Stimulated activated CD8-positive, alpha-beta memory T cell treated with anti-CD3 and anti-CD28 coated beads, Interleukin-12 subunit alpha, Interleukin-12 subunit beta, amount 100 ng/mL, for 24 hours (primary cell): ENCODE data around the gene ZBTB20.

Source experiments
- DNase-seq: peaks from one replicate; pipeline ENCODE4 v3.0.0-alpha.2; 2020; ENCODE audit errors: extremely low read depth

Gene ZBTB20

DNA sequence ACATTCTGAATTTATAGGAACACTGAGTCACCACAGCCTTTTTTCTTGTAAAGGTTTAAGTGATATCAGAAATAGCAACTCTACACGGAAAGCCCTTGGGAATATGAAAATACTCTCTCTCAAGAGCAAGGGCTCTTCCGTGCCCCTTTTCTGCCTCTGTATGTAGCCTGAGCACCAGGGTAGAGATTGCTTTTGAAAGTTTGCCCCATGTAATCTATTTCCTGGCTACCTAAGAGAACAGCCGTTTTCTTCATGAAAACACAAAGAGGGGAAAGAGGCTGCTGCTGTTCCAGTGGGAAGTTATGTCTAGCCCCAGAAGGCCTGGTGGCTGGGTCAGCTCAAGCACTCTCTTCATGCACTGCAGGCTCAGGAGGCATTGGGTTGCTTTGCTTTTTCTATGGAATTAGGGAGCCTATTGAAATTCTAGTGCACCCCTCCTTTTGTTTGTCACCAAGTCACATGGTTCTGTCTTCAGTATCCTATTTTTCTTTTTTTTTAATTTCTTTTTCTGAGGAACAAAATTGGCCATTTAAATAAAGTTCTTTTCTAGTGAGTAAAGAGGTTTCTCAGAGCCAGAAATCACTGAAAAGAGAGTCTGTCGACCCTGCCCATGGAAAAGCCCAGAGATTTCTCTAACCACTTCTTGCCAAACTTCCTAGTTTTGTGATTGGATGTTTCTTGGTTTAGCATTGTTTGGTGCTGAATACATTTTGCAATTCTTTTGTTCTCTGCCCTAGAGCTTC is 813.7 kb downstream of the ZBTB20 start:
- DNase-seq: no peak

DNA sequence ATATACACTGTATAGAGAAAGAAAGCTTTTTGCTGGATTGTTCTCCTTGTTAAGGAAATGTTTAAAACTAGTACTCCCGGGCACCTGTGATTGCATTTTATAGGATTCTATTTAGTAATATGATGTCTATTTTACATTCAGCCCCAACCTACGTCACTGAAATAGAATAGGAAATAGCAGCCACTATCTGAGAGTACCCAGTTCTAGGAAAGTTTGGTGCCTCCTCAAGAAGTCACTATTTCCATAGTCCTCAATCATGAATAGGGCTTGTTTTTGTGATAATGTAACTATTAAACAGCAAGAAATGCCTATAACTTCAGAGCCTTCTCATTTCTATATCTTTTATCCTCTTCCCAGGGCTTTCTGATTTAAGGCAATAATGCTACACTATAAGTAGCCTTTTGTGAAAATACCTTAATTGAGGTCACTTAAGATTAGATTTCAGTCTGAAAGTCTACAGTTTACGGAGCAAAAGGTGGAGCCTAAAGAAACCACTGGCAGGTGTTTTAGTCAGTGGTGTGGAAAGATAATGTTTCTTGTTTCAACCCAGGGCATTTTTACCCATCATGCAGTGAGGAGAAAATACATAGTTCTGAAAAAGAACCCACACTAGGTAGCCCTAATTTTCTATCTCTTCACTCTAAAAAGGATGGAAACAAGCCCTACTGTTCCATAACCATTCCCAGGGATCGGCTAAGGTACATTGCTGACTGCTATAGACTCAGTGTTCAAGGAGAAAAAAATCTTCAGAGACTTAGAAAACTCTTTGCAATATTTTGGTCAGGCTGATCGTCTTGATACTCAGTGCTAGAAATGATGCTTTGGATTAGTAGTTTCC is 814.5 kb downstream of the ZBTB20 start:
- no peak for DNase-seq

- no peak for DNase-seq
Observed at GRCh38 chr3:114331710-114332109, 815.4 kb downstream of the ZBTB20 start.

DNA sequence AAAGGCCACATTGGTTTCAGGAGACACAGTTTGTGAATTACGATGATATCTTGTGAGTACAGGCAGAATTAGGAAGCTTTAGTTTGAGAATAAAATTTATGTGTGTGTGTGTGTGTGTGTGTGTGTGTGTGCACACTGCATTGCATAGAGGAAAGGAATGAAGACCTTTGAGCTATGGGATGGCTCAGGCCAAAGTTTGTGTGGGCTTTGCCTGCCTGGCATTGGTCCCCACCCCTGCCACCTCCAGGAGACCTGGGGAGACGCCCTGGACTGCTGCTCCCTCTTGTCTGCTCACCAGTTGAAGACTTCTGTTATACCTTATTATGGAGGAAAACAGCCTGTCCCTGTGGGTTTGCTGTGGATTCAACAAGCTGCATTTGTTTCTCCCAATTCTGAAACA is 816.1 kb downstream of the ZBTB20 start:
- DNase-seq: no peak

DNA sequence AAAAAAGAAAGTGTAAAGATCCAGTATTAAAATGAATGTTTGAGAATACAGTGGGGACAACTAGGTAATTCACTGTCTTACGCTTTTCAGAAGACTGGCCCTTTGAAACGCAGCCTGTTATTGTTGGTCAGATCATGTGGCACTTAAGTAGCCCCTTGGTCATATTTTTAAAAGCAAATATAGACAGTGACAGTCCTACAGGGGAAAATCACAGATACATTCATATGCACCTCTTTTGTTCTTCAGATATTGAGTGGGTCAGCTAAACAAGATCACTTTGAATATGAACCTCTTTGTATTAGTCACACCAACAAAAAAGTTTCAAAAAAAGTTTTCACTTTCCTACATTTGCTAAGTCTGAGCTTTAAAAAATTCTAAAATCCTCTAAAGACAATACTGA is 817.3 kb downstream of the ZBTB20 start:
- no peak for DNase-seq

DNA sequence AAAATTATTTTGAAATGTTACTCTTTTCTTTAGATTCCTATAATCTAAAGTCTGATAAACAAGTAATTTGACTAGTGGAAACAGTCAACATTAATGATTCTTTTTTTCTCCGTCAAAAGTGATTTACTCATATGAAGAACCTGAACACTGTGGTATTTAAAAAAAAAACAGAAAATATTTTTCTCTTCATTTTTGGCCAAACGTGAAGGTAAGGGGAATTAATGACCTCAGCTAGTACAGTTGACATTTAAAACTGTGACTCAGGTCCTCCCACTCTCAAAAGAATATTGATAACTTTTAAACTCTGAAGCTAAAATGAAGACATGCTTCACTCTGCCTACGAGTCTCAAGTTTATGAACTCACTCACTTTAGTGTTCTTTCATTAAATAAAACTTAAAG is 818.7 kb downstream of the ZBTB20 start:
- DNase-seq: no peak

DNA sequence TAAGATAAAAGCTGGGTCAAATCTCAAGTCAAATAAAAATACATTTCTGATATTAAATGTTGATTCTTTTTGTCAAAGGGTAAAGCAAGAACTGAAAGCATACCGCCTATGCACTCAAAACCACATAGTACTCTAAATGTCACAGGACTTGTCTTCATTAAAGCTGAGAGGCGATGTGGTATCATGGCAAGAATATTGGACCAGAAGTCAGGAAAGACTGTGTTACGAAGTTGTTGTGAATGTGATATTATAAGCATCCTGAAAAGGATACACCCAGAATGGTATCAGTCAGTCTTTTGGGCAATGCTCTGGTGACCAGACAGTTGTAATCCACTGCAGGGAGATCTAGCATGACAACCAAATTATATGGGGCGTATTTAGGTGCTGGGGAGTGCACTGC is 819.4 kb downstream of the ZBTB20 start:
- DNase-seq: no peak

- DNase-seq: no peak
Observed at GRCh38 chr3:114323546-114324254, 823.4 kb downstream of the ZBTB20 start.

DNA sequence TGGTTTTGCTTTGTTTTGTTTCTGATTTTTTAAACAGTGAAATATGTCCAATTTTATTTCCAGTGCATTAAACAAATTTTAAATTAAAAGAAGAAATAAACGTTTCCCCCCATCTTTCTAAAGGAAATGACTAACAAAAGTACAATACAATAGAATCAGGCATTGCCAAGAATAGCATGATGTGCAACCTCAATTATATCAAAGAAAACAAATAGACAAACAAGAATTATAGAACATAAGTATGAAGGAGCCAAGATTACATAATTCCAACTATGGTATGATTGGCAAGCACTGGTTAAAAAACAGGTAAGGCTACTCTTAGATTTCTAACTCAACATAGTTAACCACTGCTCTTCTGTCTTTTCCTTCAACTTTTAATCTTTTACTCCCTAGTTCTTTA is 826.8 kb downstream of the ZBTB20 start:
- DNase-seq: no peak

DNA sequence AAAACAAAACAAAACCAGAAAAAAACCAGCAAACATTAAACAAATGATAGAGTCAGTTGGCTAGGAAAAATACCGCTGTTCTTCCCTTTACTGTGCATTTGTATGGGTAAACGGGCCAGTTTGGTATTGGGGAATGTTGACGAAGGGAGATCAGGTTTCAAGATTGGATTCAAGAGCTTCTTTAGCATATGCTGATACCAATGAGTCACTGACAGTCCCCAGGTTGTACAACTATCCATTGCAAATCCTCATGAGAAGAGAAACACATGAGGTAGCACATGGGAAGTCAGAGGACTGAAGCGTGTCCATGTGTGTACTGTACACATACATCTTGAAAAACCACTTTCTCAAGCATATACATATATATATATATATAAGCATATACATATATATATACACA is 827.6 kb downstream of the ZBTB20 start:
- no peak for DNase-seq

- no peak for DNase-seq
Observed at GRCh38 chr3:114318295-114318694, 828.8 kb downstream of the ZBTB20 start.

DNA sequence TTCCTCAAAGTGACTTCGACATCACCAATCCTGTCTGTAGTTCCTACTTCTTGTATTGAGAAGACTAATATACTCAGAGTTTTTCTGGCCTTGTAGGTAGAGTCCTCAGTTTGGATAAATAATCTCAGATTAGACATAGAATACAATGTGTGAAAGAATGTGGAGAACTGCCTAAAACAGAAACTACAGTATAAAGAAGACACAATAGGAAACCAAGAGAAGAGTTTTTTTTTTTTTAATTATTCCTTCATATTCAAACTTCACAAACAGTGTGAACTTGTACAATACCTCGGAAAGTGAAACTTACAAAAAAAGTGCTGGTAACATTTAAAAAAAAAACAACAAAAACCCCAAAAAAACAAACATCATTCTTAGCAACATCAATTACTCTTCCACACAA is 832.8 kb downstream of the ZBTB20 start:
- DNase-seq: no peak

- DNase-seq: no peak
Observed at GRCh38 chr3:114313426-114313825, 833.7 kb downstream of the ZBTB20 start.

GRCh38 chr3:114310695-114311094 is 836.4 kb downstream of the ZBTB20 start:
- DNase-seq: no peak

DNA sequence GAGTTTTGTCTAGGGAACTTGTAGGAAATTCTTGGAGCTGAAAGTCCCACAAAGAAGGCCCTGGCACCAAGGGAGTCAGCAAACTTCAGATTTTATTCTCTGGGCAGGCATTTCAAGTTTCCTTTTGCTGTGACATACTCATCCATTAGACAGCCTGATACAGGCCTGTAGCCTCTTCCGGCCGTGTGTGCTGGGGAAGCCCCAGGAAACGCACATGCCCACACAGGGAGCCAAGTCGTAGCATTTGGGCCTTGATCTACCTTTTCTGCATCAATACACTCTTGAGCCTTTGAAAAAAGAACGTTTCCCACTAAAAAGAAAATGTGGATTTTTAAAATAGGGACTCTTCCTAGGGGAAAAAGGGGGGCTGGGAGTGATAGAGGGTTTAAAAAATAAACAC is 838.3 kb downstream of the ZBTB20 start:
- DNase-seq: no peak

- no peak for DNase-seq
Observed at GRCh38 chr3:114308377-114308776, 838.7 kb downstream of the ZBTB20 start.

- DNase-seq: no peak
Observed at GRCh38 chr3:114307832-114308231, 839.3 kb downstream of the ZBTB20 start.

GRCh38 chr3:114307222-114307830 is 839.8 kb downstream of the ZBTB20 start:
- no peak for DNase-seq

GRCh38 chr3:114299941-114300624 is 847.0 kb downstream of the ZBTB20 start:
- DNase-seq: no peak

DNA sequence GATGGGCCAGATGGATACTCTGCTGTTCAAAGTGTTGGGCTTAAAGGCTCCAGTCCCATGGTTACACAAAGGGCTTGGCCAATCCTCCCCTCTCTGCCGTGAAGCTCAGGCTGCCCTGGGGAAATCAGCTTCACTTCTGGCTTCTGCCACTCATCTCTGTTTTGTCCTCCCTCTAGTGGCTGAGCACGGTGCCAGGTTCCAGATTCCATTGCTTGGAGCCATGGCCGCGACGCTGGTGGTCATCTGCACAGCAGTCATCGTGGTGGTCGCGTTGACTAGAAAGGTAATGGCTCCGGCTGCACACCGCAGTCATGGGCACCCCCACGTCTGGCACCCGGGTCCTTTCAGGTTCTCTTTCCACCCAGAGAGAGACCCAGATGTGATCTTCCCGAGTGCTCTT is 847.7 kb downstream of the ZBTB20 start:
- no peak for DNase-seq

- no peak for DNase-seq
Observed at GRCh38 chr3:114295946-114296345, 851.1 kb downstream of the ZBTB20 start.
